Ureter (tissue), 1 donor: ENCODE results near the gene WDR45. TPM values are rescaled to one million over a fixed set of nuclear protein-coding genes. Genes with fewer than 3 reads are reported as not detected.
"Not testable (repeated sequence)": the region's sequence is repeated elsewhere in the genome, so short reads cannot be mapped to it uniquely, and the experiment has no call there.

Source experiments
- DNase-seq: peaks from one replicate; pipeline ENCODE4 v3.0.0-alpha.2; 2020; ENCODE audit warnings: low spot score
- total RNA-seq: library from RNA; stranded (reverse); gene quantifications from one replicate; pipeline ENCODE4 v1.2.4, GENCODE V29; 2023
- donor health status: DM: yes; HTN: yes; CAD: no.

WDR45 gene
- 60.8 TPM for total RNA-seq

GRCh38 chrX:49079489-49080428 is at the start of gene WDR45:
Gene WDR45 (minus strand): TSS chrX:49079887. CDS start chrX:49078095, 1,792 bp downstream.
- DNase-seq: peak; percentile 79

- no peak for DNase-seq
Observed at GRCh38 chrX:49129427-49129826, 49.7 kb upstream of the WDR45 start.

GRCh38 chrX:49127742-49128258 is 48.1 kb upstream of the WDR45 start:
- not testable (repeated sequence) for DNase-seq

- no peak for DNase-seq
Observed at GRCh38 chrX:49122499-49122898, 42.8 kb upstream of the WDR45 start.

GRCh38 chrX:49120091-49120490 is 40.4 kb upstream of the WDR45 start:
- no peak for DNase-seq

- no peak for DNase-seq
Observed at GRCh38 chrX:49117581-49117980, 37.9 kb upstream of the WDR45 start.

- DNase-seq: no peak
Observed at GRCh38 chrX:49116716-49117115, 37.0 kb upstream of the WDR45 start.

GRCh38 chrX:49116076-49116475 is 36.4 kb upstream of the WDR45 start:
- no peak for DNase-seq

GRCh38 chrX:49111791-49112190 is 32.1 kb upstream of the WDR45 start:
- no peak for DNase-seq

- DNase-seq: no peak
Observed at GRCh38 chrX:49110417-49110816, 30.7 kb upstream of the WDR45 start.

GRCh38 chrX:49108641-49109040 is 29.0 kb upstream of the WDR45 start:
- no peak for DNase-seq

- DNase-seq: no peak
Observed at GRCh38 chrX:49106930-49107329, 27.2 kb upstream of the WDR45 start.

GRCh38 chrX:49106296-49106695 is 26.6 kb upstream of the WDR45 start:
- DNase-seq: no peak

GRCh38 chrX:49103637-49104036 is 23.9 kb upstream of the WDR45 start:
- DNase-seq: no peak

GRCh38 chrX:49102190-49102589 is 22.5 kb upstream of the WDR45 start:
- no peak for DNase-seq

- no peak for DNase-seq
Observed at GRCh38 chrX:49101629-49101984, 21.9 kb upstream of the WDR45 start.

- DNase-seq: peak; percentile 93
Observed at GRCh38 chrX:49100704-49101628, 21.3 kb upstream of the WDR45 start.

- no peak for DNase-seq
Observed at GRCh38 chrX:49096419-49096818, 16.7 kb upstream of the WDR45 start.

- no peak for DNase-seq
Observed at GRCh38 chrX:49089553-49089952, 9.9 kb upstream of the WDR45 start.

- DNase-seq: no peak
Observed at GRCh38 chrX:49082271-49082871, 2.7 kb upstream of the WDR45 start.

GRCh38 chrX:49077941-49078340 is 1.7 kb downstream of the WDR45 start:
- no peak for DNase-seq

- no peak for DNase-seq
Observed at GRCh38 chrX:49075347-49075746, 4.3 kb downstream of the WDR45 start.
